GM19467 (cell line): Measurements from ENCODE around the gene MCM9.

Experiments used
- ATAC-seq: cut with Tn5 transposase; IDR thresholded peaks from one replicate; pipeline ENCODE4 v1.9.1; 2021; ENCODE audit warnings: mild to moderate bottlenecking, moderate library complexity; ENCODE audit not compliant: unreplicated experiment

Gene MCM9

GRCh38 chr6:118933855-118934460 lies 1.0 kb downstream of the MCM9 start:
- ATAC-seq: peak; percentile 1

GRCh38 chr6:118932421-118932820 lies 2.5 kb downstream of the MCM9 start:
- ATAC-seq: no peak

GRCh38 chr6:118931436-118931835 lies 3.5 kb downstream of the MCM9 start:
- ATAC-seq: no peak

- ATAC-seq: no peak
Observed at GRCh38 chr6:118930680-118931079, 4.3 kb downstream of the MCM9 start.

- no peak for ATAC-seq
Observed at GRCh38 chr6:118923035-118923434, 11.9 kb downstream of the MCM9 start.

- ATAC-seq: no peak
Observed at GRCh38 chr6:118921084-118921483, 13.9 kb downstream of the MCM9 start.

- no peak for ATAC-seq
Observed at GRCh38 chr6:118918329-118918725, 16.6 kb downstream of the MCM9 start.

GRCh38 chr6:118917546-118918328 lies 17.2 kb downstream of the MCM9 start:
- no peak for ATAC-seq

GRCh38 chr6:118914598-118914997 lies 20.4 kb downstream of the MCM9 start:
- ATAC-seq: no peak

GRCh38 chr6:118913161-118913560 lies 21.8 kb downstream of the MCM9 start:
- no peak for ATAC-seq

- ATAC-seq: no peak
Observed at GRCh38 chr6:118912646-118913045, 22.3 kb downstream of the MCM9 start.

GRCh38 chr6:118908441-118908840 lies 26.5 kb downstream of the MCM9 start:
- ATAC-seq: no peak

- no peak for ATAC-seq
Observed at GRCh38 chr6:118905851-118906250, 29.1 kb downstream of the MCM9 start.

GRCh38 chr6:118905084-118905483 lies 29.9 kb downstream of the MCM9 start:
- no peak for ATAC-seq

GRCh38 chr6:118903691-118904090 lies 31.3 kb downstream of the MCM9 start:
- no peak for ATAC-seq

- no peak for ATAC-seq
Observed at GRCh38 chr6:118903138-118903537, 31.8 kb downstream of the MCM9 start.

GRCh38 chr6:118902726-118903125 lies 32.2 kb downstream of the MCM9 start:
- ATAC-seq: no peak

- ATAC-seq: no peak
Observed at GRCh38 chr6:118899948-118900347, 35.0 kb downstream of the MCM9 start.

GRCh38 chr6:118897386-118897785 lies 37.6 kb downstream of the MCM9 start:
- no peak for ATAC-seq

- no peak for ATAC-seq
Observed at GRCh38 chr6:118896339-118897136, 38.4 kb downstream of the MCM9 start.

- ATAC-seq: no peak
Observed at GRCh38 chr6:118895859-118896258, 39.1 kb downstream of the MCM9 start.

- no peak for ATAC-seq
Observed at GRCh38 chr6:118895261-118895560, 39.7 kb downstream of the MCM9 start.
